Measurements from ENCODE around the gene NCOR1. TPM values are rescaled to one million over a fixed set of nuclear protein-coding genes. Genes with fewer than 3 reads are reported as not detected.
A peak's percentile ranks its signal among the peaks of the same experiment; 100 is the strongest.

The NCOR1 gene
- total RNA-seq (2014; rRNA removed) (127 and 204 TPM in 2 replicates), Bru-seq, nascent RNA (percentile 85 among the genes with signal in this experiment), BruChase-seq, experiment 1, labeled RNA remaining after a 6-hour chase (percentile 83 among the genes with signal in this experiment), BruChase-seq, experiment 2, labeled RNA remaining after a 2-hour chase (percentile 82 among the genes with signal in this experiment)
- long read RNA-seq, transcript NCOR1-206 (15 exons, 1,883 nt), result major isoform, 25 of 275 reads
- long read RNA-seq, transcript NCOR1-209 (17 exons, 1,969 nt), result minor isoform, 13 of 275 reads
- long read RNA-seq, transcript NCOR1-221 (16 exons, 1,877 nt), result minor isoform, 22 of 275 reads
- long read RNA-seq, partial matches to known transcripts, result 114 of 275 reads
- long read RNA-seq, other reads (novel, unspliced or antisense), result 100 of 275 reads

GRCh38 chr17:16215273-16215964 is at the start of gene NCOR1:
Gene NCOR1 (minus strand): TSS chr17:16215534. CDS start chr17:16194569, 20,965 bp downstream.
- TF ChIP-seq EZH2 (IDR thresholded peaks at IDR 0.05; ENCODE audit: low read length, unreplicated experiment) (no peak), CTCF (conservative IDR thresholded peaks at IDR 0.05; ENCODE audit: low read depth, low read length) (peak; percentile 37; the same call in 1 of the 2 replicates)
- intact Hi-C loops (cut with micrococcal nuclease), result loop anchor here (5.0 to 10.0 kb wide), 3 partner anchors 43 to 111 kb away; no protein-coding TSS in a partner anchor

GRCh38 chr17:16262201-16262600 is 46.9 kb upstream of the NCOR1 start:
- Histone ChIP-seq H3K9me2 (replicated peaks; ENCODE audit: low read length) (no peaks in the 10 kb centered on the region), H4K20me1 (ENCODE audit: low read length) (no peaks in the 10 kb centered on the region), H2AFZ (ENCODE audit: low read length) (no peak overlapping the region), H3K36me3 (ENCODE audit: low read depth, low read length) (0 out of 2 replicates have a peak, but pooled peaks cover 2% of the 10 kb centered on the region), H3F3A (ENCODE audit: low read length, unreplicated experiment) (no peaks in the 10 kb centered on the region), H3K4me3 (ENCODE audit: low read length) (no peak overlapping the region), H3K9me3 (ENCODE audit: low read length) (no peaks in the 10 kb centered on the region), H3K4me1 (ENCODE audit: insufficient read depth, low read length) (no peaks in the 10 kb centered on the region), H3K4me2 (ENCODE audit: low read length) (no peak overlapping the region), H3K27me3 (ENCODE audit: low read length) (no peaks in the 10 kb centered on the region), H3K9ac (ENCODE audit: low read length) (no peak overlapping the region), H3K27ac (ENCODE audit: low read length) (no peak overlapping the region), H3K79me2 (ENCODE audit: low read length) (no peaks in the 10 kb centered on the region)
- POLR2A ChIA-PET (ENCODE audit: unreplicated experiment), result no interaction called here
- ATAC-seq (no peak), DNase-seq (no peak)
- no TSS peak for BruUV-seq (replicated peaks)
- CTCF ChIA-PET, result no interaction called here
- no peak for TF ChIP-seq CTCF (conservative IDR thresholded peaks at IDR 0.05; ENCODE audit: low read depth, low read length)
- no peak for TF ChIP-seq EZH2phosphoT487 (IDR thresholded peaks at IDR 0.05; ENCODE audit: borderline replicate concordance, low read length)
- no peak for TF ChIP-seq EZH2 (IDR thresholded peaks at IDR 0.05; ENCODE audit: low read length, unreplicated experiment)
- intact Hi-C loops (cut with micrococcal nuclease), result no loop called here

More at GRCh38 chr17:16215273-16215964, at the start of gene NCOR1:
- H2AFZ ChIP-seq (ENCODE audit: low read length), result peak within 1 kb of the TSS; percentile 87
- no TSS peak for BruUV-seq (replicated peaks)
- H4K20me1 ChIP-seq (ENCODE audit: low read length), result peaks cover 27% of the 10 kb centered on the region
- H3F3A ChIP-seq (ENCODE audit: low read length, unreplicated experiment), result peaks cover 4% of the 10 kb centered on the region
- H3K4me1 ChIP-seq (ENCODE audit: insufficient read depth, low read length), result peaks cover 32% of the 10 kb centered on the region
- DNase-seq, result peak; percentile 98
- peak; percentile 82 for ATAC-seq
- H3K27ac ChIP-seq (ENCODE audit: low read length), result peak within 1 kb of the TSS; percentile 86
- POLR2A ChIA-PET (ENCODE audit: unreplicated experiment), result interaction anchor here (0.5 to 0.6 kb wide), 3 partner anchors 15 to 448 kb away, joined by 3 to 7 read pairs (median 5); no protein-coding TSS in a partner anchor
- peak within 1 kb of the TSS; percentile 89 for H3K4me2 ChIP-seq (ENCODE audit: low read length)
- peak within 1 kb of the TSS; percentile 94 for H3K4me3 ChIP-seq (ENCODE audit: low read length)
- no peaks in the 10 kb centered on the region for H3K27me3 ChIP-seq (ENCODE audit: low read length)
- H3K9me2 ChIP-seq (replicated peaks; ENCODE audit: low read length), result no peaks in the 10 kb centered on the region
- CTCF ChIA-PET, result no interaction called here
- peaks cover 98% of the 10 kb centered on the region for H3K79me2 ChIP-seq (ENCODE audit: low read length)
- no peaks in the 10 kb centered on the region for H3K36me3 ChIP-seq (ENCODE audit: low read depth, low read length)
- peak within 1 kb of the TSS; percentile 97 for H3K9ac ChIP-seq (ENCODE audit: low read length)
- no peaks in the 10 kb centered on the region for H3K9me3 ChIP-seq (ENCODE audit: low read length)

Data from PC-3 (cell line).